PC-9 (cell line): Measurements from ENCODE around the gene FUT8. TPM values are rescaled to one million over a fixed set of nuclear protein-coding genes. Genes with fewer than 3 reads are reported as not detected.

Experiments used
- BruUV-seq: library from RNA; stranded (reverse); fragments of 400-500 nt; replicated peaks from 2 replicates; lab custom pipeline; 2021; lab: Mats Ljungman, UMichigan
- CTCF ChIA-PET: fragments of 300-600 bp; sonication (Branson Sonifier 250); formaldehyde crosslinking; loops from one replicate; lab custom pipeline; 2022; ENCODE audit warnings: antibody characterized with exemption; lab: Charles Lee
- POLR2A ChIA-PET: fragments of 300-600 bp; sonication (Branson Sonifier 250); formaldehyde crosslinking; loops from one replicate; lab custom pipeline; 2022; ENCODE audit warnings: antibody characterized with exemption; ENCODE audit not compliant: unreplicated experiment; lab: Charles Lee
- DNase-seq, 2 experiments: peaks; one replicate each; pipeline versions ENCODE4 v3.0.0 to v3.0.0-alpha.2; 2015 to 2022; ENCODE audit warnings: mixed read lengths in 1 of 2
- H2AFZ ChIP-seq: fragments of 200-600 bp; sonication (generic); 2 replicates; pipeline ENCODE4 v1.8.1; 2017; ENCODE audit warnings: antibody characterized with exemption
- H3F3A ChIP-seq: fragments of 200-600 bp; sonication (generic); 2 replicates; pipeline ENCODE4 v1.8.1; 2017; ENCODE audit warnings: antibody characterized with exemption, mild to moderate bottlenecking, low read depth; ENCODE audit not compliant: insufficient read depth
- H3K27ac ChIP-seq: fragments of 200-600 bp; sonication (generic); 2 replicates; pipeline ENCODE4 v1.6.1; 2016; ENCODE audit warnings: mixed run types
- H3K27me3 ChIP-seq: fragments of 200-600 bp; sonication (generic); 2 replicates; pipeline ENCODE4 v1.6.1; 2016; ENCODE audit warnings: low read depth, mixed run types; ENCODE audit not compliant: insufficient read depth
- H3K36me3 ChIP-seq: fragments of 200-600 bp; sonication (generic); 2 replicates; pipeline ENCODE4 v1.6.1; 2016; ENCODE audit warnings: low read depth, mixed run types
- H3K4me1 ChIP-seq: fragments of 200-600 bp; sonication (generic); replicated peaks from 2 replicates; pipeline ENCODE4 v1.6.1; 2016; ENCODE audit warnings: mixed run types; ENCODE audit not compliant: insufficient read depth
- H3K4me2 ChIP-seq: fragments of 200-600 bp; sonication (generic); 2 replicates; pipeline ENCODE4 v1.6.1; 2017; ENCODE audit warnings: mixed run types
- H3K4me3 ChIP-seq: fragments of 200-600 bp; sonication (generic); 2 replicates; pipeline ENCODE4 v1.6.1; 2016; ENCODE audit warnings: mixed run types
- H3K79me2 ChIP-seq: fragments of 200-600 bp; sonication (generic); 2 replicates; pipeline ENCODE4 v1.6.1; 2017; ENCODE audit warnings: low read depth, mixed run types
- H3K9me2 ChIP-seq: fragments of 200-600 bp; sonication (generic); 2 replicates; pipeline ENCODE4 v1.8.1; 2017; ENCODE audit warnings: mild to moderate bottlenecking; ENCODE audit not compliant: insufficient read depth
- H3K9me3 ChIP-seq: fragments of 200-600 bp; sonication (generic); 2 replicates; pipeline ENCODE4 v1.8.1; 2016; ENCODE audit warnings: low read depth; ENCODE audit not compliant: insufficient read depth
- H4K20me1 ChIP-seq: fragments of 200-600 bp; sonication (generic); 2 replicates; pipeline ENCODE4 v1.8.1; 2017; ENCODE audit not compliant: insufficient read depth
- CTCF ChIP-seq: fragments of 200-600 bp; sonication (generic); conservative IDR thresholded peaks from 2 replicates; pipeline ENCODE4 v1.6.1; 2017; ENCODE audit warnings: mixed run types, antibody characterized with exemption, mild to moderate bottlenecking, moderate library complexity
- EZH2 ChIP-seq: fragments of 200-600 bp; sonication (generic); IDR thresholded peaks from 2 replicates; pipeline ENCODE4 v1.8.0; 2017; ENCODE audit warnings: antibody characterized with exemption, low read depth
- intact Hi-C: fragments of 100-400 bp; cut with micrococcal nuclease; formaldehyde crosslinking; loops from one replicate; pipeline ENCODE4 v1.10.0; 2022; ENCODE audit not compliant: unreplicated experiment
- total RNA-seq: library from RNA; stranded (reverse); gene quantifications from 2 replicates; pipeline ENCODE4 v1.2.3, GENCODE V29; 2021

Gene FUT8
- total RNA-seq, 1 experiment from 2014 or later, result 134 TPM

- Histone ChIP-seq H3K4me1 (peaks cover 4% of the 10 kb centered on the region), H2AFZ (no peak overlapping the region), H3K9me2 (no peaks in the 10 kb centered on the region), H3K27ac (no peak overlapping the region), H3K9me3 (no peaks in the 10 kb centered on the region), H3K4me3 (no peak overlapping the region), H3F3A (no peaks in the 10 kb centered on the region), H3K4me2 (no peak overlapping the region), H3K36me3 (0 out of 2 replicates have a peak, but pooled peaks cover under 1% of the 10 kb centered on the region), H4K20me1 (no peaks in the 10 kb centered on the region), H3K79me2 (no peaks in the 10 kb centered on the region), H3K27me3 (no peaks in the 10 kb centered on the region)
- TF ChIP-seq EZH2 (no peak), CTCF (no peak)
- ChIA-PET CTCF (no interaction called here), POLR2A (no interaction called here)
- intact Hi-C loops, result no loop called here
- DNase-seq, result no peak
- no TSS peak for BruUV-seq
Observed at GRCh38 chr14:65382586-65382985, 29.9 kb upstream of the FUT8 start.

GRCh38 chr14:65387171-65387570 lies 25.4 kb upstream of the FUT8 start:
- Histone ChIP-seq H3K4me2 (no peak overlapping the region), H3K27ac (no peak overlapping the region), H3K9me2 (no peaks in the 10 kb centered on the region), H3K4me3 (no peak overlapping the region), H2AFZ (no peak overlapping the region), H3F3A (peaks cover 4% of the 10 kb centered on the region; the same call in 1 of the 2 replicates), H3K79me2 (no peaks in the 10 kb centered on the region), H3K9me3 (no peaks in the 10 kb centered on the region), H4K20me1 (no peaks in the 10 kb centered on the region), H3K4me1 (0 out of 2 replicates have a peak, but pooled peaks cover 4% of the 10 kb centered on the region), H3K27me3 (no peaks in the 10 kb centered on the region), H3K36me3 (no peaks in the 10 kb centered on the region)
- intact Hi-C loops, result no loop called here
- ChIA-PET CTCF (no interaction called here), POLR2A (no interaction called here)
- DNase-seq, result no peak
- no TSS peak for BruUV-seq
- TF ChIP-seq EZH2 (no peak), CTCF (no peak)

- H2AFZ ChIP-seq, result no peak overlapping the region
- intact Hi-C loops, result no loop called here
- peaks cover 9% of the 10 kb centered on the region; the same call in 1 of the 2 replicates for H3F3A ChIP-seq
Observed at GRCh38 chr14:65387628-65388027, 24.9 kb upstream of the FUT8 start.

More at GRCh38 chr14:65387628-65388027, 24.9 kb upstream of the FUT8 start:
- POLR2A ChIA-PET, result no interaction called here
- Histone ChIP-seq H3K79me2 (no peaks in the 10 kb centered on the region), H3K36me3 (no peaks in the 10 kb centered on the region), H3K9me2 (no peaks in the 10 kb centered on the region), H3K27ac (no peak overlapping the region), H3K27me3 (no peaks in the 10 kb centered on the region), H4K20me1 (no peaks in the 10 kb centered on the region), H3K4me3 (no peak overlapping the region), H3K9me3 (no peaks in the 10 kb centered on the region), H3K4me1 (0 out of 2 replicates have a peak, but pooled peaks cover 7% of the 10 kb centered on the region), H3K4me2 (no peak overlapping the region)
- CTCF ChIA-PET, result no interaction called here
- no TSS peak for BruUV-seq
- DNase-seq, result no peak
- no peak for TF ChIP-seq CTCF
